ENCODE results near the gene SPTB.

Gene SPTB

GRCh38 chr14:64825509-64825908 is 54.2 kb downstream of the SPTB start:
- no peak for DNase-seq (ENCODE audit: low read depth)
- H3K4me3 ChIP-seq (ENCODE audit: low read depth, low read length): no peak overlapping the region
- TF ChIP-seq CTCF (IDR thresholded peaks at IDR 0.05; ENCODE audit: insufficient read depth, low read depth, low read length, missing control alignments): no peak

GRCh38 chr14:64825006-64825405 is 54.7 kb downstream of the SPTB start:
- no peak for TF ChIP-seq CTCF (IDR thresholded peaks at IDR 0.05; ENCODE audit: insufficient read depth, low read depth, low read length, missing control alignments)
- no peak for DNase-seq (ENCODE audit: low read depth)
- no peak overlapping the region for H3K4me3 ChIP-seq (ENCODE audit: low read depth, low read length)

DNA sequence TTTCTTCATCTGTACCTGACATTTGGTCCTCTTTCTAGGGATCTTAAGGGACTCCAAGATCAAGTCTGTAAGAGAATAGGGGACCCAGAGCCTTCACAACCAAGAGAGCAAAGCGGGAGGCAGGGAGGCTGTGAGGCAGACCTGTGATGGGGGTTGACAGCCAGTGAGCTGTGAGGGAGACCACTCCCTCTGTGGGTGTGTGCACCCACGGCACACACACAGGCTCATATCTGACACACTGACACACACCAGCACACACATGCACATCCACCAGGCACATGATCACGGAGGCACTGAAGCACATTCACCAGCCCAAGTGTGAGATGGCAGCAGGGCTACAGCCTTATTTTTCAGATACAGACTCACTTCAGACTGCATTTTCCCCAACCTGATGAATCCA is 55.2 kb downstream of the SPTB start:
- H3K4me3 ChIP-seq (ENCODE audit: low read depth, low read length): no peak overlapping the region
- no peak for DNase-seq (ENCODE audit: low read depth)
- no peak for TF ChIP-seq CTCF (IDR thresholded peaks at IDR 0.05; ENCODE audit: insufficient read depth, low read depth, low read length, missing control alignments)

GRCh38 chr14:64823305-64823861 is 56.3 kb downstream of the SPTB start:
- TF ChIP-seq CTCF (IDR thresholded peaks at IDR 0.05; ENCODE audit: insufficient read depth, low read depth, low read length, missing control alignments): peak; percentile 74
- peak; percentile 69 for DNase-seq (ENCODE audit: low read depth)
- no peak overlapping the region for H3K4me3 ChIP-seq (ENCODE audit: low read depth, low read length)

DNA sequence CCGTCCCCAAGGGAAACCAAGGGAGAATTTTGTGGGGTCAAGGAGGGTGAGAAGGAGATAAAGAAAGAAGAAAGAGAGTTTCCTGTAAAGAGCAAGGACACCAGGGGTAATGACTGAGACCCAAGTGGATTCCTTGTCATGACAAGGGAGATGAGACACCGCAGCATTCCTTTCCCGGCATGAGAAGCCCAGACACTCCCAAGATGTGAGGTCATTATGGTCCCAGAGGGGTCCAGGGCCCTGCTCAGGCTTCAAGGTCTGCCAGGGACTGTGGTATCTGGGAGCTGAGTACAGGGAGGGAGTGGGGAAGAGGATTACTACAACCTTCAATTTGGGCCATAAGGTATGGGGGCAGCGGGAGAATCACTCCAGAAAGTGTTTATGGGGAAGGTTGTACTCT is 58.1 kb downstream of the SPTB start:
- TF ChIP-seq CTCF (IDR thresholded peaks at IDR 0.05; ENCODE audit: insufficient read depth, low read depth, low read length, missing control alignments): no peak
- DNase-seq (ENCODE audit: low read depth): no peak
- no peak overlapping the region for H3K4me3 ChIP-seq (ENCODE audit: low read depth, low read length)

- TF ChIP-seq CTCF (IDR thresholded peaks at IDR 0.05; ENCODE audit: insufficient read depth, low read depth, low read length, missing control alignments): no peak
- DNase-seq (ENCODE audit: low read depth): no peak
- H3K4me3 ChIP-seq (ENCODE audit: low read depth, low read length): no peak overlapping the region
Measured at GRCh38 chr14:64818151-64818550, 61.6 kb downstream of the SPTB start.

DNA sequence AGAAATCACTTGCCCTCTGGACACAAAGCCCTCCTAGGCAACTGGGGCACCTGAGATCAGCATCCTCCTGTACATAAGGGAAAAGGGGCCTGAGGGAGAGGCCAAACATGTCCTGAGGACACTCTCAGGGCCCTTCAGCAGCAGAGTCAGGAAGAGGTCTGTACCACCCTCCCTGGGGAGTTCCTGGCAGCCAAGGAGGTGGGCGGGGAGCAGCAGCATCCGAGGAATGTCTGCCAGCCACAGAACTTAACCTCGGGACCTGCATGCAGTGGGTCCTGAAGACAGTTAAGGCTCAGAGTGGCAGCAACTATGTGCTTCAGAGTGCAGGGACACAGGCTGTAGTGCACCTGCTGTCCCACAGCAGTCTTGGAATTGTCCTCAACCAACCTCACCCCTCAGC is 62.1 kb downstream of the SPTB start:
- H3K4me3 ChIP-seq (ENCODE audit: low read depth, low read length): no peak overlapping the region
- DNase-seq (ENCODE audit: low read depth): no peak
- TF ChIP-seq CTCF (IDR thresholded peaks at IDR 0.05; ENCODE audit: insufficient read depth, low read depth, low read length, missing control alignments): no peak

All from GM12865 (cell line).